ENCODE data around the gene PGAP2. TPM values are rescaled to one million over a fixed set of nuclear protein-coding genes. Genes with fewer than 3 reads are reported as not detected.

Gene PGAP2
- total RNA-seq, 1 donor, result 10.9 TPM

DNA sequence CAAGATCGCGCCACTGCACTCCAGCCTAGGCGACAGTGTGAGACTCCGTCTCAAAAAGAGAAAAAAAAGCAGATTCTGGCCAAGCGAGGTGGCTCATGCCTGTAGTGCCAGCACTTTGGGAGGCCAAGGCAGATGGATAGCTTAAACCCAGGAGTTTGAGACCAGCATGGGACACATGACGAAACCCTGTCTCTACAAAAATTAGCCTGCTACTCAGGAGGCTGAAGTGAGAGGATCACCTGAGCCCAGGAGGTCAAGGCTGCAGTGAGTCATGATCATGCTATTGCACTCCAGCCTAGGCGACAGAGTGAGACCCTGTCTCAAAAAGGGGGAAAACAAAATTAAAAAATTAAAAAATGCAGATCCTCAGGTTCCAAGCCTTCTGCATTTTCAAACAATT, 14.0 kb downstream of the PGAP2 start:
- H3K27ac ChIP-seq (ENCODE audit: low read depth, low read length), result no peak overlapping the region
- no peaks in the 10 kb centered on the region for H3K79me2 ChIP-seq (ENCODE audit: insufficient read depth, low read length)
- no peaks in the 10 kb centered on the region for H3K9me3 ChIP-seq (ENCODE audit: low read depth, low read length)
- TF ChIP-seq CTCF (IDR thresholded peaks at IDR 0.05; ENCODE audit: extremely low read depth, low read depth, low read length), result no peak
- peaks cover 17% of the 10 kb centered on the region for H3K36me3 ChIP-seq (ENCODE audit: insufficient read depth, low read length)
- H4K20me1 ChIP-seq (ENCODE audit: insufficient read depth, low read length), result peaks cover under 1% of the 10 kb centered on the region
- H2AFZ ChIP-seq (ENCODE audit: low read length), result no peak overlapping the region
- H3K4me2 ChIP-seq (ENCODE audit: insufficient read depth, low read length), result no peak overlapping the region
- no peak for DNase-seq (ENCODE audit: insufficient read length, low spot score, missing footprints)
- H3K4me1 ChIP-seq (ENCODE audit: insufficient read depth, low read length), result peaks cover 7% of the 10 kb centered on the region
- no peak overlapping the region for H3K4me3 ChIP-seq (ENCODE audit: insufficient read depth, low read length)
- H3K27me3 ChIP-seq (ENCODE audit: insufficient read depth, low read length), result no peaks in the 10 kb centered on the region

GRCh38 chr11:3823303-3823702, 14.9 kb downstream of the PGAP2 start:
- Histone ChIP-seq H3K4me3 (ENCODE audit: insufficient read depth, low read length) (no peak overlapping the region), H2AFZ (ENCODE audit: low read length) (no peak overlapping the region), H3K4me2 (ENCODE audit: insufficient read depth, low read length) (no peak overlapping the region), H3K36me3 (ENCODE audit: insufficient read depth, low read length) (peaks cover 26% of the 10 kb centered on the region), H3K4me1 (ENCODE audit: insufficient read depth, low read length) (peaks cover 7% of the 10 kb centered on the region), H3K79me2 (ENCODE audit: insufficient read depth, low read length) (peaks cover 9% of the 10 kb centered on the region), H3K27me3 (ENCODE audit: insufficient read depth, low read length) (no peaks in the 10 kb centered on the region), H3K9me3 (ENCODE audit: low read depth, low read length) (no peaks in the 10 kb centered on the region), H3K27ac (ENCODE audit: low read depth, low read length) (no peak overlapping the region), H4K20me1 (ENCODE audit: insufficient read depth, low read length) (peaks cover 11% of the 10 kb centered on the region)
- DNase-seq (ENCODE audit: insufficient read length, low spot score, missing footprints), result peak; percentile 94
- no peak for TF ChIP-seq CTCF (IDR thresholded peaks at IDR 0.05; ENCODE audit: extremely low read depth, low read depth, low read length)

DNA sequence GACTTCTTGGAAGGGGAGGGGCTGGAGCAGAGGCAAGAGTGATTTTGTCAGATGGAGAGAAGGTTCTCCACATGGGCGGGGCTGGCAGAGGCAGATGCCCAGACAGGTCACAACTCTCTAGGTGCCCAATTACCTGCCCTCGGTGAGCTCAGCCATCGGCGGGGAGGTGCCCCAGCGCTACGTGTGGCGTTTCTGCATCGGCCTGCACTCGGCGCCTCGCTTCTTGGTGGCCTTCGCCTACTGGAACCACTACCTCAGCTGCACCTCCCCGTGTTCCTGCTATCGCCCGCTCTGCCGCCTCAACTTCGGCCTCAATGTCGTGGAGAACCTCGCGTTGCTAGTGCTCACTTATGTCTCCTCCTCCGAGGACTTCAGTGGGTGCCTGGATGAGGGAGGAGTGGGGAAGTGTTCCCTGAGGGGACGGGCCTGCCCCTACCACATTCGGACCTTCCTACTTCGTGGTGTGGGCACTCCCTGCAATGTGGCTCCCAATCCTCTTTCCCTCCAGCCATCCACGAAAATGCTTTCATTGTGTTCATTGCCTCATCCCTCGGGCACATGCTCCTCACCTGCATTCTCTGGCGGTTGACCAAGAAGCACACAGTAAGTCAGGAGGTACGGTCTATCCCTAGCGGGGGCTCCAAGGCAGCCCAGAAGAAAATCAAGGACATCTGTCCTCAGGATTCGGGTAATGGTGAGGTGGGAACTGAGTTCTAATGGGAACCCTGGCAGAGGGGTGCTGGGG, 15.6 kb downstream of the PGAP2 start:
- no peaks in the 10 kb centered on the region for H3K9me3 ChIP-seq (ENCODE audit: low read depth, low read length)
- no peak for TF ChIP-seq CTCF (IDR thresholded peaks at IDR 0.05; ENCODE audit: extremely low read depth, low read depth, low read length)
- peaks cover 12% of the 10 kb centered on the region for H4K20me1 ChIP-seq (ENCODE audit: insufficient read depth, low read length)
- H3K4me2 ChIP-seq (ENCODE audit: insufficient read depth, low read length), result no peak overlapping the region
- H3K4me1 ChIP-seq (ENCODE audit: insufficient read depth, low read length), result peaks cover 7% of the 10 kb centered on the region
- no peak overlapping the region for H3K4me3 ChIP-seq (ENCODE audit: insufficient read depth, low read length)
- peaks cover 26% of the 10 kb centered on the region for H3K36me3 ChIP-seq (ENCODE audit: insufficient read depth, low read length)
- DNase-seq (ENCODE audit: insufficient read length, low spot score, missing footprints), result peak; percentile 66
- no peak overlapping the region for H3K27ac ChIP-seq (ENCODE audit: low read depth, low read length)
- H3K27me3 ChIP-seq (ENCODE audit: insufficient read depth, low read length), result no peaks in the 10 kb centered on the region
- peaks cover 13% of the 10 kb centered on the region for H3K79me2 ChIP-seq (ENCODE audit: insufficient read depth, low read length)
- no peak overlapping the region for H2AFZ ChIP-seq (ENCODE audit: low read length)

DNA sequence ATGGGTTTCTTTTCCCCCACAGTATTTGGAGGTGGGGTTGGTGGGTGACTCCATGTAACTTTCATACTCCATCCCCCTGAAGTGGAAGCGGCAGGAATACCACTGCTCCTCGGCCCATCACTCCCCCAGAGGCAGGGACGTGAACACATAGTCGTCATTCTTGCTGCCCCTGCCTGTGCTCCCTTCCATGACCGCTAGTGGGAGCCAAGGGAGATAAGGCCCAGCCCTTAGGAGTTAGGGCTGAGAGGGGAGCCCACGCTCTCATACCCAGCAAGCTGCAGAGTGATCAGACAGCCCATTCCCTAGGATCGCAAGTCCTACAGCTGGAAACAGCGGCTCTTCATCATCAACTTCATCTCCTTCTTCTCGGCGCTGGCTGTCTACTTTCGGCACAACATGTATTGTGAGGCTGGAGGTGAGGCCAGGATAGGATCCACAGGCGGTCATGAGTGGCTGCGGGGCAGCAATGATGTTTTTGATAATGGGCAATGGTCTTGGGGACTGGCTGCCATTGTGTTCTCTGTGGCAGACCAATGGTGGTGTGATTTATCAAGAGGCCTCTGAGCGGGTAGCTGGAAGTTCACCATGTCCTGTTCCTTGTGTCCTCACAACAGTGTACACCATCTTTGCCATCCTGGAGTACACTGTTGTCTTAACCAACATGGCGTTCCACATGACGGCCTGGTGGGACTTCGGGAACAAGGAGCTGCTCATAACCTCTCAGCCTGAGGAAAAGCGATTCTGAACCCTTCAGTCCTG, 16.5 kb downstream of the PGAP2 start:
- Histone ChIP-seq H2AFZ (ENCODE audit: low read length) (no peak overlapping the region), H3K4me2 (ENCODE audit: insufficient read depth, low read length) (no peak overlapping the region), H3K4me1 (ENCODE audit: insufficient read depth, low read length) (peaks cover 7% of the 10 kb centered on the region), H3K79me2 (ENCODE audit: insufficient read depth, low read length) (peaks cover 21% of the 10 kb centered on the region), H3K4me3 (ENCODE audit: insufficient read depth, low read length) (no peak overlapping the region), H3K27me3 (ENCODE audit: insufficient read depth, low read length) (no peaks in the 10 kb centered on the region), H3K27ac (ENCODE audit: low read depth, low read length) (no peak overlapping the region), H4K20me1 (ENCODE audit: insufficient read depth, low read length) (peaks cover 14% of the 10 kb centered on the region), H3K9me3 (ENCODE audit: low read depth, low read length) (no peaks in the 10 kb centered on the region), H3K36me3 (ENCODE audit: insufficient read depth, low read length) (peaks cover 28% of the 10 kb centered on the region)
- peak; percentile 78 for DNase-seq (ENCODE audit: insufficient read length, low spot score, missing footprints)
- peak; percentile 56 for TF ChIP-seq CTCF (IDR thresholded peaks at IDR 0.05; ENCODE audit: extremely low read depth, low read depth, low read length)
